A549 (cell line): ENCODE results near the gene MFN1. TPM values are rescaled to one million over a fixed set of nuclear protein-coding genes. Genes with fewer than 3 reads are reported as not detected.
A peak's percentile ranks its signal among the peaks of the same experiment; 100 is the strongest.
"Not testable (repeated sequence)": the region's sequence is repeated elsewhere in the genome, so short reads cannot be mapped to it uniquely, and the experiment has no call there.

Experiments
- ATAC-seq, 2 experiments: fragments of 200-7000 bp in 1 of 2; fragments of >200 bp in 1 of 2; cut with Nextera tagmentation in 1 of 2; cut with Tn5 transposase in 1 of 2; 3 replicates each; pipeline versions ENCODE4 v1.8.0 to v1.9.1; 2018 to 2020; ENCODE audit warnings: mild to moderate bottlenecking in 1 of 2, moderate library complexity in 1 of 2
- CTCF ChIA-PET: fragments of 300-600 bp; sonication (Branson Sonifier 250); formaldehyde crosslinking; extraction: SDS; loops from one replicate; lab custom pipeline; 2021; ENCODE audit warnings: antibody characterized with exemption, inconsistent platforms; lab: Yijun Ruan, JAX
- POLR2A ChIA-PET: fragments of 350-600 bp; formaldehyde crosslinking; extraction: SDS; loops from one replicate; lab custom pipeline; 2021; ENCODE audit warnings: antibody characterized with exemption, inconsistent platforms; lab: Yijun Ruan, JAX
- DNase-seq, 2 experiments: peaks; one replicate each; pipeline versions ENCODE4 v3.0.0 to v3.0.0-alpha.2; 2011 to 2016; ENCODE audit warnings: low read depth in 1 of 2, low spot score in 1 of 2
- FAIRE-seq: peaks from 2 replicates; lab custom pipeline; 2011; peaks lifted over from hg19 to GRCh38; lab: Jason Lieb, UNC
- H3K27ac ChIP-seq, 2 experiments: fragments of >200 bp; sonication (Bioruptor Twin); formaldehyde crosslinking; 3 replicates each; pipeline ENCODE4 v1.5.1; 2016 to 2017
- H3K4me1 ChIP-seq: fragments of >200 bp; sonication (Bioruptor Twin); formaldehyde crosslinking; 3 replicates; pipeline ENCODE4 v1.6.1; 2016
- H3K4me2 ChIP-seq: fragments of >200 bp; sonication (Bioruptor Twin); formaldehyde crosslinking; 3 replicates; pipeline ENCODE4 v1.6.1; 2016
- H3K4me3 ChIP-seq: fragments of >200 bp; sonication (Bioruptor Twin); formaldehyde crosslinking; 3 replicates; pipeline ENCODE4 v1.5.1; 2016
- H3K9me3 ChIP-seq: fragments of >200 bp; sonication (Bioruptor Twin); formaldehyde crosslinking; 3 replicates; pipeline ENCODE4 v1.6.1; 2016
- CBX2 ChIP-seq: fragments of 200-600 bp; sonication (generic); IDR thresholded peaks from 2 replicates; pipeline ENCODE4 v1.6.1; 2016; ENCODE audit warnings: low read depth, mild to moderate bottlenecking, borderline replicate concordance
- CBX8 ChIP-seq: fragments of 200-600 bp; sonication (generic); IDR thresholded peaks from 2 replicates; pipeline ENCODE4 v1.6.1; 2016
- CEBPB ChIP-seq, 2 experiments: fragments of >200 bp in 1 of 2; sonication (Bioruptor Twin) in 1 of 2; formaldehyde crosslinking in 1 of 2; IDR thresholded peaks; 2 replicates each; pipeline ENCODE4 v1.6.1; 2012 to 2016
- CHD2 ChIP-seq: fragments of 150-350 bp; IDR thresholded peaks from 2 replicates; pipeline ENCODE4 v1.6.1; 2014; ENCODE audit warnings: low read length; ENCODE audit not compliant: partially characterized antibody
- E2F6 ChIP-seq: IDR thresholded peaks from 2 replicates; pipeline ENCODE4 v1.6.1; 2012; ENCODE audit warnings: low read depth, borderline replicate concordance
- EHF ChIP-seq: fragments of 250-450 bp; sonication (Bioruptor Pico); IDR thresholded peaks from 2 replicates; pipeline ENCODE4 v1.5.0; 2020; ENCODE audit warnings: mild to moderate bottlenecking
- ESRRA ChIP-seq: fragments of 150-350 bp; IDR thresholded peaks from 2 replicates; pipeline ENCODE4 v1.6.1; 2014; ENCODE audit warnings: mild to moderate bottlenecking, low read length, borderline replicate concordance
- FOSB ChIP-seq: fragments of 250-450 bp; sonication (Bioruptor Pico); IDR thresholded peaks from 2 replicates; pipeline ENCODE4 v1.5.0; 2020; ENCODE audit warnings: mild to moderate bottlenecking, moderate library complexity
- FOSL2 ChIP-seq, 2 experiments: fragments of 450-650 bp in 1 of 2; fragments of >200 bp in 1 of 2; sonication (Bioruptor Twin) in 1 of 2; formaldehyde crosslinking; IDR thresholded peaks; 2 replicates each; pipeline versions ENCODE4 v1.5.0 to v1.6.1; 2016 to 2020; ENCODE audit warnings: mild to moderate bottlenecking in 1 of 2, moderate library complexity in 1 of 2
- FOXS1 ChIP-seq: fragments of 250-450 bp; sonication (Bioruptor Pico); IDR thresholded peaks from 2 replicates; pipeline ENCODE4 v1.5.0; 2020; ENCODE audit warnings: mild to moderate bottlenecking, moderate library complexity
- HDAC2 ChIP-seq: fragments of 200-600 bp; sonication (generic); IDR thresholded peaks from 2 replicates; pipeline ENCODE4 v1.6.1; 2016
- HEYL ChIP-seq: fragments of 250-450 bp; sonication (Bioruptor Pico); IDR thresholded peaks from 2 replicates; pipeline ENCODE4 v1.8.0; 2021; ENCODE audit warnings: mild to moderate bottlenecking, moderate library complexity
- HOXB13 ChIP-seq: fragments of 250-450 bp; sonication (Bioruptor Pico); IDR thresholded peaks from 2 replicates; pipeline ENCODE4 v1.5.0; 2020; ENCODE audit warnings: low read depth, mild to moderate bottlenecking, moderate library complexity
- HOXB5 ChIP-seq: fragments of 250-450 bp; sonication (Bioruptor Pico); IDR thresholded peaks from 2 replicates; pipeline ENCODE4 v1.5.0; 2020; ENCODE audit warnings: mild to moderate bottlenecking, moderate library complexity
- JUNB ChIP-seq: fragments of >200 bp; sonication (Bioruptor Twin); formaldehyde crosslinking; IDR thresholded peaks from 2 replicates; pipeline ENCODE4 v1.6.1; 2016
- KDM1A ChIP-seq: fragments of 200-600 bp; sonication (generic); IDR thresholded peaks from 2 replicates; pipeline ENCODE4 v1.6.1; 2016; ENCODE audit warnings: low read depth, mild to moderate bottlenecking
- NFE2L2 ChIP-seq: fragments of 150-350 bp; conservative IDR thresholded peaks from 2 replicates; pipeline ENCODE4 v1.6.1; 2014; ENCODE audit warnings: low read length
- NPAS2 ChIP-seq: fragments of 250-450 bp; sonication (Bioruptor Pico); IDR thresholded peaks from 2 replicates; pipeline ENCODE4 v1.8.0; 2022; ENCODE audit warnings: mild to moderate bottlenecking, moderate library complexity, borderline replicate concordance
- PHF8 ChIP-seq: fragments of 200-600 bp; sonication (generic); IDR thresholded peaks from 2 replicates; pipeline ENCODE4 v1.6.1; 2016; ENCODE audit warnings: low read depth, mild to moderate bottlenecking, antibody characterized with exemption, moderate library complexity, borderline replicate concordance
- POLR2A ChIP-seq: IDR thresholded peaks from 2 replicates; pipeline ENCODE4 v1.6.1; 2012; ENCODE audit warnings: mild to moderate bottlenecking, low read length
- RAD21 ChIP-seq, 2 experiments: fragments of >200 bp in 1 of 2; sonication (Bioruptor Twin) in 1 of 2; formaldehyde crosslinking in 1 of 2; IDR thresholded peaks in 1 of 2; conservative IDR thresholded peaks in 1 of 2; 2 replicates in 1 of 2; 3 replicates in 1 of 2; pipeline ENCODE4 v1.6.1; 2012 to 2018; ENCODE audit warnings: inconsistent platforms in 1 of 2
- RARB ChIP-seq: fragments of 250-450 bp; sonication (Bioruptor Pico); IDR thresholded peaks from 2 replicates; pipeline ENCODE4 v1.8.0; 2021; ENCODE audit warnings: mild to moderate bottlenecking, moderate library complexity
- RNF2 ChIP-seq: fragments of 200-600 bp; sonication (generic); IDR thresholded peaks from 2 replicates; pipeline ENCODE4 v1.6.1; 2016; ENCODE audit warnings: low read depth, mild to moderate bottlenecking, antibody characterized with exemption, moderate library complexity, borderline replicate concordance
- SMC3 ChIP-seq: fragments of >200 bp; sonication (Bioruptor Twin); formaldehyde crosslinking; IDR thresholded peaks from 3 replicates; pipeline ENCODE4 v1.6.1; 2018; ENCODE audit warnings: inconsistent platforms
- SREBF2 ChIP-seq: fragments of 450-650 bp; IDR thresholded peaks from 2 replicates; pipeline ENCODE4 v1.6.1; 2014; ENCODE audit warnings: mild to moderate bottlenecking, moderate library complexity
- USF2 ChIP-seq: fragments of 450-650 bp; IDR thresholded peaks from 2 replicates; pipeline ENCODE4 v1.6.1; 2014; ENCODE audit warnings: antibody characterized with exemption
- ZC3H11A ChIP-seq: fragments of 450-650 bp; IDR thresholded peaks from 2 replicates; pipeline ENCODE4 v1.6.1; 2014; ENCODE audit warnings: antibody characterized with exemption, mild to moderate bottlenecking
- ZFP36 ChIP-seq: fragments of 450-650 bp; IDR thresholded peaks from 2 replicates; pipeline ENCODE4 v1.6.1; 2014; ENCODE audit warnings: borderline replicate concordance; ENCODE audit not compliant: partially characterized antibody
- ZNF302 ChIP-seq: fragments of 250-450 bp; sonication (Bioruptor Pico); IDR thresholded peaks from 2 replicates; pipeline ENCODE4 v1.9.0; 2021; ENCODE audit warnings: inconsistent platforms, mild to moderate bottlenecking, moderate library complexity
- ZSCAN20 ChIP-seq: fragments of 250-450 bp; sonication (Bioruptor Pico); IDR thresholded peaks from 2 replicates; pipeline ENCODE4 v1.8.0; 2022; ENCODE audit warnings: mild to moderate bottlenecking, moderate library complexity
- WGBS: methylation state at CpG from one replicate; pipeline ENCODE4 v1.1.6; 2017; ENCODE audit errors: missing lambda C conversion rate; 5-methylcytosine and 5-hydroxymethylcytosine counted together
- polyA plus RNA-seq, 4 experiments: library from polyadenylated mRNA; depleted of rRNA in 3 of 4; stranded (reverse); fragments of >200 nt; fragmentation: RNase III in 1 of 4; extraction: RNeasy Plus Mini Kit Qiagen cat#74134 plus additional on column Dnase treatment in 1 of 4; gene quantifications; 2 replicates in 3 of 4; 3 replicates in 1 of 4; pipeline ENCODE4 v1.2.3, GENCODE V29; 2011 to 2017

Gene MFN1
- polyA plus RNA-seq, 2 of the 4 experiments (the other 2 are of a cell fraction), result 21.9 to 51.2 TPM

- ATAC-seq (peak in 1 of 2 experiments; percentile 39; a peak in 2 of 6 replicates), DNase-seq (no peak), FAIRE-seq (no peak)
- H3K4me2 ChIP-seq, result no peak overlapping the region
- no peaks in the 10 kb centered on the region for H3K4me1 ChIP-seq
- no peaks in the 10 kb centered on the region for H3K9me3 ChIP-seq
- no peak overlapping the region for H3K27ac ChIP-seq
- ChIA-PET POLR2A (no interaction called here), CTCF (no interaction called here)
- H3K4me3 ChIP-seq, result no peak overlapping the region
- 10% methylated on average over 2 of the region's 2 CpGs for WGBS
- TF ChIP-seq RAD21 (conservative IDR thresholded peaks at IDR 0.05 in 1 of 2, IDR thresholded peaks at IDR 0.05 in 1 of 2) (no peak), SMC3 (no peak), KDM1A (no peak), RARB (CRISPR knock-in tag) (no peak), JUNB (no peak), SREBF2 (no peak), HOXB13 (no peak), NPAS2 (CRISPR knock-in tag) (no peak), HDAC2 (no peak), POLR2A (no peak), CEBPB (IDR thresholded peaks at IDR 0.05) (no peak), HEYL (CRISPR knock-in tag) (no peak), ESRRA (no peak), ZC3H11A (no peak), USF2 (no peak), E2F6 (no peak), FOSL2 (IDR thresholded peaks at IDR 0.05) (no peak), FOSL2 (CRISPR knock-in tag; IDR thresholded peaks at IDR 0.05) (no peak), HOXB5 (CRISPR knock-in tag) (no peak), ZSCAN20 (CRISPR knock-in tag) (no peak), ZNF302 (CRISPR knock-in tag) (no peak)
These were observed 42.9 kb upstream of the MFN1 start for GRCh38 chr3:179304605-179305004.

DNA sequence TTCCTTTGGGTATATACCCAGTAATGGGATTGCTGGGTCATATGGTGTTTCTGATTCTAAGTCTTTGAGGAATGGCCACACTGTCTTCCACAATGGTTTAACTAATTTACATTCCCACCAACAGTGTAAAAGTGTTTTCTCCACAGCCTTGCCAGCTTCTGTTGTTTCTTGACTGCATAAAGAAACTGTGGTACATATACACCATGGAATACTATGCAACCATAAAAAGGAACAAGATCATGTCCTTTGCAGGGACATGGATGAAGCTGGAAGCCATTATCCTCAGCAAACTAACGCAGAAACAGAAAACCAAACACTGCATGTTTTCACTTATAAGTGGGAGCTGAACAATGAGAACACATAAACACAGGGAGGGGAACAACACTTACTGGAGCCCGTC is 40.1 kb upstream of the MFN1 start:
- ATAC-seq, DNase-seq, H3K4me2 ChIP-seq, H3K27ac ChIP-seq, H3K4me3 ChIP-seq, POLR2A ChIA-PET, H3K9me3 ChIP-seq, FAIRE-seq, H3K4me1 ChIP-seq: not testable (repeated sequence)
- WGBS, result 52% methylated on average over 2 of the region's 2 CpGs
- CTCF ChIA-PET, result interaction anchor here (0.8 to 1.3 kb wide), 3 partner anchors 8 to 292 kb away, joined by 3 read pairs; no protein-coding TSS in a partner anchor

GRCh38 chr3:179308001-179308400 is 39.5 kb upstream of the MFN1 start:
- DNase-seq, result no peak
- Histone ChIP-seq H3K4me3 (no peak overlapping the region), H3K4me2 (no peak overlapping the region), H3K27ac (no peak overlapping the region), H3K4me1 (no peaks in the 10 kb centered on the region), H3K9me3 (no peaks in the 10 kb centered on the region)
- ChIA-PET POLR2A (no interaction called here), CTCF (interaction anchor here (1.2 kb wide), 1 partner anchor 19 kb away, joined by 3 read pairs; no protein-coding TSS in a partner anchor)
- FAIRE-seq, result no peak
- no peak for TF ChIP-seq CBX8
- no peak for TF ChIP-seq NPAS2 (CRISPR knock-in tag)
- TF ChIP-seq EHF (CRISPR knock-in tag), result no peak
- TF ChIP-seq HOXB5 (CRISPR knock-in tag), result no peak
- TF ChIP-seq HEYL (CRISPR knock-in tag), result no peak
- no peak for TF ChIP-seq CBX2
- no peak for TF ChIP-seq RNF2
- no peak for TF ChIP-seq POLR2A
- TF ChIP-seq JUNB, result no peak
- TF ChIP-seq FOSB, result no peak
- no peak for TF ChIP-seq ESRRA
- TF ChIP-seq CHD2, result no peak
- TF ChIP-seq NFE2L2, result no peak
- TF ChIP-seq ZFP36, result no peak
- no peak for TF ChIP-seq RARB (CRISPR knock-in tag)
- no peak for TF ChIP-seq PHF8
- TF ChIP-seq FOXS1 (CRISPR knock-in tag), result no peak
- ATAC-seq, result no peak
